HG02852 (cell line): Measurements from ENCODE around the gene MMP20.

Experiments used
- ATAC-seq: cut with Tn5 transposase; IDR thresholded peaks from one replicate; pipeline ENCODE4 v1.9.1; 2021; ENCODE audit warnings: mild to moderate bottlenecking, moderate library complexity; ENCODE audit not compliant: unreplicated experiment

The MMP20 gene

GRCh38 chr11:102592634-102593581 is 32.2 kb downstream of the MMP20 start:
- ATAC-seq, result no peak

GRCh38 chr11:102592131-102592530 is 33.0 kb downstream of the MMP20 start:
- no peak for ATAC-seq

GRCh38 chr11:102591160-102591718 is 33.9 kb downstream of the MMP20 start:
- peak; percentile 30 for ATAC-seq

DNA sequence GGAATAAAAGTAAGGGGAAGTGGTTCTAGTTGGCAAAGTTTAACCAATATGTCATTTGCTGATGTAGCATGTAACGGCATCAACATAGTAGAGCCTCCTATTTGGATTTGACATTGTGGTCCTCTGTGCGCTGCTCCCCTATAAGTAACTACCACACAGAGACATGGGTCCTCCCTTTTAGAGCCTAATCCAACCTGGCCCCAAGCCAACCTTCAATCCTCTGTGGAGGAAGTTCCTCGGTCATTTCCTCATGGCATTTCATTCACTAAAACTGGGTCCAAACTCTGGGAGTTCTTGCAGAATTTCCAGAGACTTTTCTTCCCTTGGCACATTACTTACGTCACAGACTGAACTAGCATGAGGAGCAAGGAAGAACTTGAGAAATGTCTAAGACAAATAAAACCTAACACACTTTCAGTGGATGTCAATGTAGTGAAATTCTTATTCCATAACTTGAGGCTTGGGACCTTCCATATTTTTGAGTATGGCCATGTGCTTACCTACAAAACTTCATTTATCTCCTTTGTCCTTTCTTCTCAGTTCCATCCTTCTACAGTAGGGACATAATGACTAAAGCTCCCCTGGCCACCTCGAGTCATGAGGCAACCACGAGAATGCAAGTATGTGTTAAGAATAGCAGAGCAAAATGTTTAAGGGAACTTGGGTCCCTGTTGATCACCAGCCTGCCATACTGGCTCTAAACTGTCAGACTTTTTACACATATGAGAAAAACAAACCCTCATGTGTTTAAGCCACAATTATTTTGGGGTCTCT is 34.7 kb downstream of the MMP20 start:
- ATAC-seq, result peak; percentile 14

DNA sequence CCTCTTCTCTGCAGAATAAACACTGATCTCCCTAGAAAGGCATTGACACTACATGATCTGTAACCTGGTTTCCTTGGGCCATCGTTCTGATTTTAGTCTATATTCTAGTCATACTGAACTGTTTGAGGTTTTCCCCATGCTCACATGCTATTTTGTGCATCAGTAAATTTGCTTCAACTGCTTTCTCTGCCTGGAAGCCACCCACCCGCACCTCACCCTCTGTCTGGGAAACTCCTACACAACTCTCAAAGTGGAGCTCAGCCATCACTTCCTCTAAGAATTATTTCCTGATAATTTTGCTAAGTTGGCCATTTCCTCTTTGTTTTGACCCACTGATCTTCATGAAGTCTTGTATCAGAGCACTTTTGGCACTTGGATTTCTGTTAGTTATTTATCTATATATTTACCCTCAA is 36.1 kb downstream of the MMP20 start:
- peak; percentile 73 for ATAC-seq

DNA sequence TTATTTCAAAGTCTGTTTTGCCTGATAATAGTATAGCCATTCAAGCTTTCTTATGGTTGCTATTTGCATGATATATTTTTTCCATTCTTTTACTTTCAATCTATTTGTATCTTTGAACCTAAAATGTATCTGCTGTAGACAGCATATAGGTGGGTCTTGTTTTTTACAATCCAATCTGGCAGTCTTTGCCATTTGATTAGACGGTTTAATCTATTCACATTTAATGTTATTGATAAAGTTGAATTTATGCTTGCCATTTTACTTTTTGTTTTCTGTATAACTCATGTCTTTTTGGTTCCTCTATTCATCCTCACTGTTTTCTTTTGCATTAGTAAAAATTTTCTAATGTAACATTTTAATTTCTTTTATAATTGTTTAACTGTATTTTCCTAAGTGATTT is 37.4 kb downstream of the MMP20 start:
- ATAC-seq, result no peak

GRCh38 chr11:102583141-102583873 is 41.8 kb downstream of the MMP20 start:
- ATAC-seq, result no peak

DNA sequence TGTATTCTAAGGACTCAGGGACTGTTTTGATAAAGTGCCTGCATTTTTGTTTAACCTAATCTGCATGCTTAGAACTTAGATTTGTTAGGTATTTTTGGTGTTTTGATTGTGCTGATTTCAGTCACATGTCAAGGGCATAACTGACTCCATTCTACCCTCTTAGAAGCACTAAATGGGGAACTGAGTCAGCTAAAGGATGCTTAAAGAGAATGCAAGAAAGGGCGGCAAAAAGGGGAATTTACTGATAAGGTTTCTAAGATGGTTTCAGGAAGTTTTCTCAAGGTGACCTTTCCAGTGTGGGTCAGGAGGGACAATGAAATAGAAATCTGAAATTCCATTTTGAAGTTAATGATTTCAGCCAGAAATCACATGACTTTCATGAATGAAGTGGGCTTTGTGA is 43.0 kb downstream of the MMP20 start:
- ATAC-seq, result no peak

GRCh38 chr11:102581066-102581465 is 44.1 kb downstream of the MMP20 start:
- ATAC-seq, result no peak

GRCh38 chr11:102580185-102580951 is 44.8 kb downstream of the MMP20 start:
- peak; percentile 59 for ATAC-seq

DNA sequence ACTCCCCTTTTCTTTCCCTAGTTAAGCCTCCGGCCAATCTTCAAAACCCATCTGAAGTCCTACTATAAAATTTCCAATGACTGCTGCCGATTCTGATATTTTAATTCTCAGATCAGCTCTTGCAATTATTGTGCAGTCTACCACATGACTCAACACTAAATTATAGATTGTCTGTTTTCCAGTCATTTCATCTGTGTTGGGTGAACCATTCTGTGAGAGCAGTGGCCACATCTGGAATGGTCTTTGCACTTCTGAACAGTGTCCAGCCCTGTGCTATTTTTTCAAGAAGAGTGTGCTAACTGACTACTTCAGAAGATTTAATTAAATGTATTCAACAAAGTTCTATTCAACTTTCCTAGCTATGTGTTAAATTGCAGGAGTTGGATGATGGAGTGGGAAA is 47.4 kb downstream of the MMP20 start:
- ATAC-seq, result no peak

DNA sequence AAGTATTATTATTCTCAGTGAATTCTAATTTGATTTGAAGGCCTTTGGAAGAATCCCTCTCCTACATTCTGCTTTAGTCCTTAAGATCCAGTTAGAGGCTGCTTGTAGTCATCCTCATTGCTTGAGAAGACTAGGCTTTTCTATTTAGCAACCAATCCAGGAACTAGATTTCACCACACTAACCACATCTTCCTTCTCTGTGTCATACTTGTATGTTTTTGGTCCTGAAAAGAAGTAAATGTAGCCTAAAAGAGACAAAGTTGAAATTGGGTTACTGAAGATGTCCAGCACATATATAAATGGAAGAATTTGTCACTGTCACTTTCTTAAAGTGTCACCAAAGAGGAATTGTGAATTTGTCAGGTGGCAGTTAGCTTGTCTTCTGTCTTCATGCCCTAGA is 48.0 kb downstream of the MMP20 start:
- peak; percentile 54 for ATAC-seq

GRCh38 chr11:102576350-102576749 is 48.8 kb downstream of the MMP20 start:
- no peak for ATAC-seq

- no peak for ATAC-seq
Observed at GRCh38 chr11:102575012-102575411, 50.1 kb downstream of the MMP20 start.

- no peak for ATAC-seq
Observed at GRCh38 chr11:102573851-102574250, 51.3 kb downstream of the MMP20 start.

DNA sequence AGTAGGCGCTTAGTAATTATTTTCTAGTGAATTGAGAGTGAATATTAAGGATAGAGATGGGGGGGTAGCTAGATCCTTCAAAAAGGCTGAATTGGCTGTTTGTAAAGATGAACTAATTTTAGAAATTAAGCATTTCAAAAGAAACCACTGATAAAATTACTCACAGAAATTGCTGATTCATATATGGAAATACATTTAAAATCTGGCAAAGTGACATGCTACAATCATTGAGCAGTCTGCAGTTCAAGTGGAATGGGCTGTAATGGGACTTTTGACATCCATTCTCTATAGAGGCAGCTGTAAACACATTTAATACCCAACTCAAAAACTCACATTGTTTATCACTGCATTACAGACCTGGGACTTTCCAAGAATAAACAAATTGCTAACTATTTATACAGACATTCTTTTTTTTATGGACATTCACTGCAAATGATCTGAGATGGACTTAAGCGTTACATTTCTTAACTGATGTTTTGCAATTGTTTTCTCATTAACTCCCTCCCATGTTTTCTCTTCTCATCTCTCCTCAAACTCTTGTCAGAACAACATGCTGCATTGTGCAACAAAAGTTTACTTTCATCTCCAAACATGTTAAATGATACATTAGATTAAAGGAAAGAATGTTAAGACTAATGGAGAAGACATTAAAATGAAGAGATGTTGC is 52.4 kb downstream of the MMP20 start:
- no peak for ATAC-seq

DNA sequence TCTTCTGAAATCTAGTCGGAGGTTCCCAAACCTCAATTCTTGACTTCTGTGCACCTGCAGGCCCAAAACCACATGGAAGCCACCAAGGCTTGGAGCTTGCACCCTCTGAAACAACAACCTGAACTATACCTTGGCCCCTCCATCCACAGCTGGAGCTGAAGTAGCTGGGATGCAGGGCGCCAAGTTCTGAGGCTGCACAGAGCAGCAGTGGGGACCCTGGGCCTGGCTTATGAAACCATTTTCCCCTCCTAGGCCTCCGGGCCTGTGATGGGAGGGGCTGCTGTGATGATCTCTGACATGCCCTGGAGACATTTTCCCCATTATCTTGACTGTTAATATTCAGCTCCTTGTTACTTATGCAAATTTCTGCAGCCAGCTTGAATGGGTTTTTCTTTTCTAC is 56.3 kb downstream of the MMP20 start:
- no peak for ATAC-seq

DNA sequence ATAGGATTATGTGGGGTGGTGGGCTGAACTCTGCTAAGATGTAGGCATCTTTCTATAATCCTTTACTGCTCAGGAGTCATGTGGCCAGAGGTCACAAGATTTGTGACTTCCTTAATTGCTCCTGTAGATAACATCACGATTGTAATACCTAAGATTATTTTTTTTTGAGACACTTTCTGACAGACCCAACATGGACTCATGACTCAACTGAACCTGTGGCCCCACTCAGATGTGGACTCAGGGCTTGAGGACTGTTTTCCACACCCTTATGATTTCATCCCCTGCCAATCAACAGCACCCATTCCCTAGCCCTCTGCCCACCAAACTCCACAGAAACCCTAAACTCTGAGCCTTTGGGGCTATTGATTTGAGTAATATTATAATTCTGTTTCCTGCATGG is 59.0 kb downstream of the MMP20 start:
- no peak for ATAC-seq

DNA sequence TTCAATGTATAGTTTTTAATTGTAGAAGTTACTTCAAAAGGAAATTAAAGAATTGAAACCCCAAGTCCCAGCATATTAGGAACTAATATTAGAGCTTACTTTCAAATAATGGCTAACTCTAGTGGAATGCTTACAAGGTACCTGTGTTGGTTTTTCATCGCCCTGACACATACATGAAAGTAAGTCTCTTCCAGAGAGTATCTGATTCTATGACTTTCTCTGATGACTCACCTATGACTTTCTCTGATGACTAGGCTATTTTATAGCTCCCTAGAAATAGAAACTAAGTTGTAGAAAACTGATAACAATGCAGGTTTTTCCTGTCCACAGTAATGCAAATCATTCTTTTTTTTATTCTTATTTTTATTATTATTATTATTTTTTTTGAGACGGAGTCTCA is 61.0 kb downstream of the MMP20 start:
- peak; percentile 73 for ATAC-seq

DNA sequence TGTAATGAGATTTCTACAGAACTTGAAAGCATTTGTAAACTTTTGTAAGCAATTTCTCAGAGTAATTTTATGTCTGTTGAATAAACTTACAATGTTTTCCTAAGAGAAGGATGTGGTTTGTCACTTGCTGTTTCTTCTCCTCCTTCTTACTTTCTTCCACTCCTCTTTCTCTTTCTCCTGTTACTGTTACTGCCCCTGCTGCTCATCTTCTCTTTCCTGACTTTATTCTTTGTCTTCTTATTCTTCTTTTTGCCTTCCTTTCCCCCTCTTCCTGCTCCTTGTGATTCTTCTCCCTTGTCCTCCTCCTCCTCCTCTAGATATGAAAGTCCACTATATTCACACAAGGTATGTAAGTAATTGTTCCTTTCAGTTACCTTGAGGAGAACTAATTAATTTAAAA is 63.5 kb downstream of the MMP20 start:
- no peak for ATAC-seq
